Neural progenitor cell (in vitro differentiated cells): ENCODE results near the gene PGC.

Experiments used
- EZH2 ChIP-seq: fragments of 200-600 bp; sonication (generic); IDR thresholded peaks from 2 replicates; pipeline ENCODE4 v1.6.1; 2017; ENCODE audit warnings: antibody characterized with exemption, mild to moderate bottlenecking, moderate library complexity
- TF ChIP-seq, protein P1 (sequence below): fragments of 200-600 bp; sonication (generic); IDR thresholded peaks from 2 replicates; pipeline ENCODE4 v1.5.1; 2017; ENCODE audit warnings: antibody characterized with exemption, mild to moderate bottlenecking

DNA sequence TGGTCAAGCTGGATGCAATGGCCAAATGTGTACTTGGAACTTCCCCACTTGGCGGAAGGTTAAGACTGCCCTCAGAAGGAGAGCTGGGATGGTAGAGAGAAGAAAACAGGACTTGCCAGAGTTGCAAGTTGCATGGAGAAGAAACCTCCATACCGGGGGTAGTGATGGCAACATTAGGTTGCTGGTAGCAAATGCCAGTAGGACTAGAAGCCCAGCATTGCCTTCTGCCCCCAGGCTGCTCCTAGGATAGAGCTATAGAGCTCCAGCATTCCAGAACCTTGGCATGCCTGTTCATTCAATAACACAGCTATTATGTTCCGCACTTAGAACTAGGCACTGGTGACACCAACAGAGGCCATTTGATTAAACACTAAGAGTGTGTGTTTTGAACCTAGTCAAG is 38.3 kb downstream of the PGC start:
- TF ChIP-seq, protein P1, sequence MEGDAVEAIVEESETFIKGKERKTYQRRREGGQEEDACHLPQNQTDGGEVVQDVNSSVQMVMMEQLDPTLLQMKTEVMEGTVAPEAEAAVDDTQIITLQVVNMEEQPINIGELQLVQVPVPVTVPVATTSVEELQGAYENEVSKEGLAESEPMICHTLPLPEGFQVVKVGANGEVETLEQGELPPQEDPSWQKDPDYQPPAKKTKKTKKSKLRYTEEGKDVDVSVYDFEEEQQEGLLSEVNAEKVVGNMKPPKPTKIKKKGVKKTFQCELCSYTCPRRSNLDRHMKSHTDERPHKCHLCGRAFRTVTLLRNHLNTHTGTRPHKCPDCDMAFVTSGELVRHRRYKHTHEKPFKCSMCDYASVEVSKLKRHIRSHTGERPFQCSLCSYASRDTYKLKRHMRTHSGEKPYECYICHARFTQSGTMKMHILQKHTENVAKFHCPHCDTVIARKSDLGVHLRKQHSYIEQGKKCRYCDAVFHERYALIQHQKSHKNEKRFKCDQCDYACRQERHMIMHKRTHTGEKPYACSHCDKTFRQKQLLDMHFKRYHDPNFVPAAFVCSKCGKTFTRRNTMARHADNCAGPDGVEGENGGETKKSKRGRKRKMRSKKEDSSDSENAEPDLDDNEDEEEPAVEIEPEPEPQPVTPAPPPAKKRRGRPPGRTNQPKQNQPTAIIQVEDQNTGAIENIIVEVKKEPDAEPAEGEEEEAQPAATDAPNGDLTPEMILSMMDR, result no peak
- TF ChIP-seq EZH2, result no peak
